SU-DHL-6 (cell line): ENCODE data around the gene ARPC2.

Experiments used
- H2AFZ ChIP-seq: fragments of 200-600 bp; sonication (generic); 2 replicates; pipeline ENCODE4 v1.6.1; 2014; ENCODE audit warnings: low read depth, mild to moderate bottlenecking, moderate library complexity, mixed read lengths, antibody characterized with exemption, low read length; ENCODE audit not compliant: severe bottlenecking
- H3F3A ChIP-seq: fragments of 200-600 bp; shearing (Covaris generic); 2 replicates; pipeline ENCODE4 v1.6.0; 2016; ENCODE audit warnings: antibody characterized with exemption, mild to moderate bottlenecking; ENCODE audit not compliant: insufficient read depth
- H3K27ac ChIP-seq: fragments of 200-600 bp; sonication (generic); 2 replicates; pipeline ENCODE4 v1.5.1; 2016; ENCODE audit warnings: low read depth, mild to moderate bottlenecking, low read length, moderate library complexity, mixed read lengths
- H3K27me3 ChIP-seq: fragments of 200-600 bp; sonication (generic), shearing (Covaris generic); 2 replicates; pipeline ENCODE4 v1.6.0; 2014; ENCODE audit warnings: mild to moderate bottlenecking, low read length
- H3K36me3 ChIP-seq: fragments of 200-600 bp; sonication (generic); 2 replicates; pipeline ENCODE4 v1.6.1; 2014; ENCODE audit warnings: mild to moderate bottlenecking, low read length, mixed read lengths
- H3K4me2 ChIP-seq: fragments of 300-600, 200-600 bp; shearing (Covaris generic), sonication (generic); 2 replicates; pipeline ENCODE4 v1.6.0; 2014; ENCODE audit warnings: low read length, low read depth, mild to moderate bottlenecking; ENCODE audit not compliant: poor library complexity, severe bottlenecking
- H3K4me3 ChIP-seq: fragments of 200-600 bp; sonication (generic); 2 replicates; pipeline ENCODE4 v1.5.1; 2014; ENCODE audit warnings: antibody characterized with exemption, low read length, mild to moderate bottlenecking, mixed read lengths; ENCODE audit not compliant: insufficient read depth, poor library complexity, severe bottlenecking
- H3K79me2 ChIP-seq: fragments of 200-600 bp; sonication (generic); 2 replicates; pipeline ENCODE4 v1.6.1; 2014; ENCODE audit warnings: mild to moderate bottlenecking, low read length, moderate library complexity; ENCODE audit not compliant: insufficient read depth
- H3K9ac ChIP-seq: fragments of 200-600 bp; sonication (generic); 2 replicates; pipeline ENCODE4 v1.7.0; 2014; ENCODE audit warnings: mild to moderate bottlenecking, low read length
- H3K9me2 ChIP-seq: fragments of 200-600 bp; sonication (generic); replicated peaks from 2 replicates; pipeline ENCODE4 v1.6.1; 2014; ENCODE audit warnings: low read length; ENCODE audit not compliant: insufficient read depth
- H3K9me3 ChIP-seq: fragments of 200-600 bp; sonication (generic); 2 replicates; pipeline ENCODE4 v1.6.1; 2014; ENCODE audit warnings: low read length, mixed read lengths; ENCODE audit not compliant: insufficient read depth
- H4K20me1 ChIP-seq: fragments of 200-600 bp; sonication (generic); 2 replicates; pipeline ENCODE4 v1.6.1; 2014; ENCODE audit warnings: low read depth, mild to moderate bottlenecking, antibody characterized with exemption, low read length, moderate library complexity, mixed read lengths
- CTCF ChIP-seq: fragments of 200-600 bp; sonication (generic); IDR thresholded peaks from one replicate; pipeline ENCODE4 v1.5.1; 2017; ENCODE audit warnings: antibody characterized with exemption, mild to moderate bottlenecking, low read length, moderate library complexity; ENCODE audit not compliant: insufficient read depth, poor library complexity, severe bottlenecking
- EZH2phosphoT487 ChIP-seq: fragments of 200-600 bp; sonication (generic), shearing (Covaris generic); conservative IDR thresholded peaks from 2 replicates; pipeline ENCODE4 v1.6.1; 2018; ENCODE audit warnings: mild to moderate bottlenecking, antibody characterized with exemption, low read length, moderate library complexity, mixed read lengths

ARPC2 gene

GRCh38 chr2:218262237-218262600 lies 45.2 kb downstream of the ARPC2 start:
- H3K79me2 ChIP-seq, result no peaks in the 10 kb centered on the region
- no peak overlapping the region for H3K9ac ChIP-seq
- no peaks in the 10 kb centered on the region for H3K36me3 ChIP-seq
- no peaks in the 10 kb centered on the region for H3K27me3 ChIP-seq
- H2AFZ ChIP-seq, result no peak overlapping the region
- H3K4me2 ChIP-seq, result no peak overlapping the region
- no peak overlapping the region for H3K4me3 ChIP-seq
- TF ChIP-seq EZH2phosphoT487, result no peak
- no peak for TF ChIP-seq CTCF
- H3K9me3 ChIP-seq, result no peaks in the 10 kb centered on the region
- H3K27ac ChIP-seq, result no peak overlapping the region
- no peaks in the 10 kb centered on the region for H3K9me2 ChIP-seq
- no peaks in the 10 kb centered on the region for H4K20me1 ChIP-seq
- H3F3A ChIP-seq, result peaks cover 7% of the 10 kb centered on the region

GRCh38 chr2:218262631-218263586 lies 45.9 kb downstream of the ARPC2 start:
- Histone ChIP-seq H4K20me1 (no peaks in the 10 kb centered on the region), H3K79me2 (no peaks in the 10 kb centered on the region), H3K27ac (no peak overlapping the region), H3K27me3 (no peaks in the 10 kb centered on the region), H2AFZ (no peak overlapping the region), H3K9me3 (no peaks in the 10 kb centered on the region), H3K9me2 (no peaks in the 10 kb centered on the region), H3K36me3 (no peaks in the 10 kb centered on the region), H3K4me3 (no peak overlapping the region), H3F3A (peaks cover under 1% of the 10 kb centered on the region), H3K4me2 (no peak overlapping the region), H3K9ac (no peak overlapping the region)
- no peak for TF ChIP-seq CTCF
- no peak for TF ChIP-seq EZH2phosphoT487

GRCh38 chr2:218263817-218264641 lies 47.0 kb downstream of the ARPC2 start:
- H3K4me2 ChIP-seq, result no peak overlapping the region

More at GRCh38 chr2:218263817-218264641, 47.0 kb downstream of the ARPC2 start:
- H3F3A ChIP-seq, result no peaks in the 10 kb centered on the region
- no peak overlapping the region for H3K9ac ChIP-seq
- H3K36me3 ChIP-seq, result no peaks in the 10 kb centered on the region
- no peak overlapping the region for H3K4me3 ChIP-seq
- no peaks in the 10 kb centered on the region for H3K27me3 ChIP-seq
- H3K27ac ChIP-seq, result no peak overlapping the region
- H4K20me1 ChIP-seq, result no peaks in the 10 kb centered on the region
- TF ChIP-seq CTCF (no peak), EZH2phosphoT487 (no peak)
- H3K9me3 ChIP-seq, result no peaks in the 10 kb centered on the region
- H3K9me2 ChIP-seq, result no peaks in the 10 kb centered on the region
- peaks cover 1% of the 10 kb centered on the region; the same call in 1 of the 2 replicates for H3K79me2 ChIP-seq
- H2AFZ ChIP-seq, result no peak overlapping the region
